Activated CD4-positive, alpha-beta T cell treated with anti-CD3 and anti-CD28 coated beads, Interleukin-2, amount 50 U/mL, for 24 hours (primary cell): ENCODE results near the gene SIPA1L2.

Experiments used
- DNase-seq, 2 donors: peaks; one replicate each; pipeline ENCODE4 v3.0.0-alpha.2; 2020; ENCODE audit warnings: low read depth in 1 of 2, low spot score in 1 of 2

The SIPA1L2 gene

DNA sequence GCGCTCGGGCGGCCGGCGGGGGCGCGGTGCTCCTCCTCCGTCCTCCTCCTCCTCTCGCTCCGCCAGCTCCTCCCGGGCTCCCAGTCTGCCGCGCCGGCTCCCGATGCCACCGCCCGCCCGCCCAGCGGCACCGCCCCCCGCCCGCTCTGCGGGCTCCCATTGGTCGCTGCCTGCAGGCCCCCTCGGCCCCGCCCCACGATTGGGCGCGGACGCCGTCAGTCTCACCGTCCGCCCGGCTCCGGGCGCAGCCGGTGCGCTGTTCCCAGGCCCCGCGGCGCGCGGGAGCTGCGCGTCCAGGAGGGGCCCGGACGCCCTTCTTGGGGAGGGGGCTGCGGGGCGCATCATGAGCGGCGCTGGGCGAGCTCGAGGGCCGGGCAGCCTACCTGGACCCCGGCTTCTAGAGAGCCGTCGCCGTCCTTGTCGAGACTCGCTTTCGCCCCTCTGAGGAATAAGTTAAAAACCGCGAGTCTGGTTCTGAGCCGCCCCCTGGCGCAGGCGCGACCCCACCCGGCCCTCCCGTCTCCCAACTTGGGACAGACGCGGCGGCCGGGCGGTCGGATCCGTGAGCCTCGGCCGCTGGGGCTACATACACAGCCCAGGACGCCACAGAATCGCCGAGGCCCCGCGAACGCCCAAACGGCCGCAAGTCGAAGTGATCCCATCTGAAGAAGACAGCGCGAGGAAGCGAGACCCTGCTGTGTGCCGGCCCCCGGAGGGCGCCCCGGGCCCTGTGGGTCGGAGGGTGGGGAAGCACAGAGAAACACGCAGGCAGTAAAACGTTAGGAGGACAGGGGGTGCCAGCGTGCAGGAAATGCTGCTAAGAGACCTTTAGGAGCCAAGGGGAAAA is at the start of gene SIPA1L2:
Gene SIPA1L2 (minus strand): TSS at position 87 of the 847 bp plus-strand sequence. CDS start 114,794 bp downstream, outside the sequence.
- peak; percentile 74 to 79 for DNase-seq

DNA sequence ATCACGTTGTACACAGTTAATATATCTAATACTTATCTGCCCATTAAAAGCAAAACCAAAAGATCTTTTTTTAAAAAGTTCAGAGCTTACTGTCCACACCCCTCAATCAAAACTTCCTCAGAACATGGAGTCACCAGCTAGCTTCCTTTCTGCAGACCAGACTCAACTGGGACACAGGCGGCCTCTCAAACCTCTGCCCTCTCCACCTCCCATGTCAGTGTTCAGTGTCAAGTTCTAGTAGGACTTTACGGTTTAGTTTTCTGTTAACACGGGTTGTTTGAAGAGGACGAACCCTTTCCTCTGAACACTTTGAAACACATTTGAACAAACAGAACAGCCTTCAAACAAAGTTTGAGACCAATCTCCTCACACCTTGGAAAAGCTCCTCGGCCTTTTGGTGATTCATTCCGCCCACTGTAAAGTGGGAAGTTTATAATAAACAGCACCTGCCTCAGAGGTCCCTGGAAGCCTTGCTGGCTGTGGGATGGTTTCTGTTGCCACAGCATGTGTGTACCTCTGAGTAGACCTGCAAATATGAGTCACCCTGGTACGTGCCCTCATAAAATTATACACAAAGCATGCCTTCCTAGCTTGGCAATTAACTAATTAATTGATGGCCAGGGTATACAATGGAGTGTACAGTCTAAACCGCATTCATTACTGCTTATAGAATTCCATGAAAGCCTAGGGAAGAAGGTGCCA is 48.4 kb upstream of the SIPA1L2 start:
- DNase-seq: no peak

GRCh38 chr1:232676307-232676706 is 46.4 kb upstream of the SIPA1L2 start:
- DNase-seq: no peak

DNA sequence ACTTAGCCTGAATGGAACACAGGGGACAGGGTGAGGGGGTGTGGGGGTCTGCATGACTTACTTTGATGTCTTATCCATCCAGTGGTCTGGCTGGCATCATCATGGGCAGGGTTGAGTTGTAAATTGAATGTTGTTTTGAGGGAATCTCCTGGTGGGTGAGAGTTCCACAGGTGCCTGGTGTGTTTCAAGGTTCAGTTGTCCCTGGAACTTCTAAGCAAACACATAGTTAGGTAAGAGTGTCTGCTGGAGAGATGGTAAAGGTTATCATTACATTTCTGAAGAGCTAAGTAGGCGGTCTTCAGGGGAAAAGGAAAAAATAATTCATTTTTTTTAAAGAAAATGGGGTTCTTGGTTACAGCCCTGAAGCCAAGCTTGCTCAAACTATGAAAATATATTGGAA is 46.0 kb upstream of the SIPA1L2 start:
- DNase-seq: no peak

DNA sequence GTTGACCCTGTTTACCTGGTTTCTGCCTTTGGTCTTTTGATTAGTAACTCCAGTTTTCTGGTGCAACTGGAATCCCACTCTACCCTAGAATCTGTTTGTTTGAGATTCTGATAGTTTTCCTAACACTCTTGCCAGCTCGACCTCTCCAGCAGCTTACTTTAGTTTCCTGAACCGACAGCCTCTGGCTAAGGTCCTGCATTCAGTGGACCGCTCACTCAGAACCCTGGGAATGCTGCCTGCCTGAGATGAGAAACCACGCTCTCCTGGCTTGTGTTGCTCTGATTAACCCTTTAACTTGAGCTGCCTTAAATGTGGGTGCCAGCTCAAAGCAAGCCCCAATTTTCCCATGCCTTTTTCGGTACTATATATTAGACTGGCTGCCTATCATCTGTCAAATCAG is 45.3 kb upstream of the SIPA1L2 start:
- no peak for DNase-seq

DNA sequence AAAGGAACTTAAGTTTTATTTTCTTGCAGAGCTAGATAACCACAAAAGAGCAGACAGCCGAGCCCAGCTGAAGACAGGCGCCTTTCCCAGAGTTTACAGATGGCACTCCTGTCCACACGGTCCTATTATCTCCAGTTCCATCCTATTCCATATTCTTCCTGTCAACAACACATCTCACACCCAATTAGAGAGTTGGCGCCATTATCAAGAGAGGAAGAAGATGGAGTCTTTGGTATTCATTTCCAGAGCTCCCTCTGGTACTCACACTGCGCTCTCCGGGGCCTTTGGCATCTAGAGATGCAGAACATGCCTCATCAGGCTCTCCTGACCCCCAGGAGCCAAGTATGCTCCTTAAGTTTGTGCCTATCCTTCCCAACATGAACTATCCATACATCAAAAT is 43.3 kb upstream of the SIPA1L2 start:
- DNase-seq: no peak

DNA sequence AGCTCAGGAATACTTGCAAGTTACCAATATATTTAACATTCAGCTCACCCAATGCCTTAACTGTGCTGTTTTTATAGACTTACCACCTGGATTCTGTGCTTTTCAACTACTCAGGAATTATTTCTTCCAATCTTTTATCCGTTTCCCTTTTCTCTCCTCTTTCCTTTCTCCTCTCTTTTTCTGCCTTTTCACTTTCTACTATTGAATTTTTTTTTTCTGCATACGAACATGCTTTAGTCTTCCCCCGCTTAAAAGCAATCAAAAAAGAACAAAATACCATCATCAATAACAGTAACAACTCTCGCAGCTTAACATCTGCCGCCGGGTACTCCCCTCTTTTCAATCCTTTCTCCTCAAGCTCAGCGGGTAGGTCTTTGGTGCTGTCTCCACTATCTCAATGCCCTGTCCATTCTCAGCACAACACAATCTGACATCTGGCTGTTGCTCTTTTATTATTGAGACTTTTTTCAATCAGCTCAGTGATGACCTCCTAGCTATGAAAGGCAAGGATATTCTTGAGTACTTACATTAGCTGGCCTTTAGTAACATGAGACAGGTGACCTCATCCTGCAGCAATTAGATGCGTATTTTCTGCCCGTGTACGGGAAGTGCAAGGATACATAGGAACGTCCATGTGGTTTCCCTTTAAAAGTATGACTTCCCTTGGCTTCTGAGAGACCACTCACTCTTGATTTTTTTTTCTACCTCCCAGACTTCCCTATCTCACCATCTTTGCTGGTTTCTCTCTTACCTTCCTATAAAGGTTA is 40.2 kb upstream of the SIPA1L2 start:
- no peak for DNase-seq

GRCh38 chr1:232667778-232668165 is 37.8 kb upstream of the SIPA1L2 start:
- no peak for DNase-seq

DNA sequence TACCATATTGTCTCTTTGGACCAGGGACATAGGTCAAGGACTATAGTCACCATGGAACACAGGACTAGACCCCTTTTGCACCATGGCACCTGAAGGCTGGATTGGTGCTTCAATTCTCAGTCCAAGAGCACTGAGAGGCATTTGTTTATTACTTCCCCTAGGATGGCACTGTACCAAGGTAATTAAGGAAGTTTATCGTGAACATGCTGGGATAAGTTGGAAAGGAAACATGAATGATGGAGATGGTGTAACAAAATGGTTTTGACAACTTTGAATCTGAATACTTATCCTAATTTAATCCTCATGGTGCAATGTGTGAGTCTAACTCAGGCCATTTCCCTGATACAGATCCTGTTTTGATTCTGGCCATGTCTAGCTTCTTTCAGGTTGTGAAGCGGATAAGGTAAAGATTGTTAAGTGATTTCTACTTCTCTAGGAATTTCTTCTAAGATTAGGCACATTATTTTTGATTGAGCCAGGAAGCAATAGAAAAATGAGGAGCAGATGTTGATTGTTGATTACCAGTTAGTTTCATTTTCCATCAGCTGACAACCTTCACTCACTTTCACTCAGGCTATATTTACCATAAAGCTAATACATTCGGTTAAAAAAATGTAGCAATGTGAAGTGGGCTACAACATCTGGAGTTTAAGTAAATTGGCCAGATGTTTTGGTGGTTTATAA is 37.3 kb upstream of the SIPA1L2 start:
- DNase-seq: no peak

GRCh38 chr1:232664844-232665777 is 35.2 kb upstream of the SIPA1L2 start:
- DNase-seq: no peak

DNA sequence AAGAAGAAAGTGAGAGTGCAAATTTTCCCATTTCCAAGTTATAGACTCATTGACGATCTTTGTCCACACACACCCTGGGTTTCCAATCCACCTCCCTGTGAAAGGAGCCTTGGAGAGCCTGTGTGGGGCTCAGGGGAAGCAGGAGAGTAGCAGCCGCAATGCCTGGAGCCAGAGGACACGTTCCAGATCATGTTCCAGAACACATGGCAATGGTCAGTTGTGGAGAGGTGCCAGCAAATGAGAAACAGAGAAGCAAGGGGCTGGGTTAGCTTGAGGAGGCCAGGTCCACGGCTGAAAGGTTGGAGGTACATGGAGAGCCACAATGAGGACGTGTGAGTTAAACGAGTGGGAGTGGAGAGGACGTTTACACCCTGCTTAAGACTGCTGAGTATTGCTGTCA is 33.0 kb upstream of the SIPA1L2 start:
- DNase-seq: no peak

DNA sequence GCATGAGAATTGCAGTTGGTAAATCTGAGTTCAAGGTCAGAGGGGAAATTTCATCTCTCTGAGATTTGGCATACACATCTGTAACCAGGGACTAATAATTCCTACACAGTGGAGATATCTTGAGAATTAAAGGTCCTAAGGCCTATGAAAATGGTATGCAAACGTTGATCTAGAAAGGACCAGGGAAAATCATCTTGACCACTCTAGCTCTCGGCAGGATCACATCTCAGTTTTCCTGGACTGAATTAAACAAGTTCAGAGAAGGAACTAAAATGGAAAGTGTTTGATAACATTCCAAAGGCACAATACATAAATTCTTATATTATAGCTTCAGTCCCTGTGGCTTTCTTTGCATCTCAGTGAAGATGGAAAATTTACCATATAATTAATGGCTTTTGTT is 28.5 kb upstream of the SIPA1L2 start:
- no peak for DNase-seq

DNA sequence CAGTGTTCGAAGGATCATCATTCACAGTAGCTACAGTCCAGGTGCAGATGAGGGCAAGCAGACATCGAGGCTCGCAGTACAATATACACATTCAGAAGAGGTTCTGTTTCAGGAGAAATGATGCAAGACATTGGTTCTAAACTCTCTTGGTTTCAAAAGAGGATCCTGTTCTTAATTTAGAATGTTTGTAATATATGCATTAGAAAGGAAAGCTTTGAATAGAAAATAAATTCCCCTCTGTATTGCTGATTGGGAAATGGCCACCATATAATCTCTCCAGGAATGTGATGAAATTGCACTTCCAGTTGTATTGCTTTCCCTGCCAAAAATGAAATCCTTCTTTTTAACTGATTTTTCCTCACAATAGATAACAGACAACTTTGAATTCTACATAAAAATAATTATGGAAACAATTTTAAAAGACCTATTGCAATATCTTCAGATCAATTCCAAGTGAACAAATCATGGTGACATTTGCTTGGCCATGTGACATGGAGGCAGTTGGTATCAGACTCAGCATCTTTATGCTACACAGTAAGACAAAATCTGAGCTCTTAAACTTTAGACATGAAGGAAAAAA is 27.6 kb upstream of the SIPA1L2 start:
- DNase-seq: no peak

DNA sequence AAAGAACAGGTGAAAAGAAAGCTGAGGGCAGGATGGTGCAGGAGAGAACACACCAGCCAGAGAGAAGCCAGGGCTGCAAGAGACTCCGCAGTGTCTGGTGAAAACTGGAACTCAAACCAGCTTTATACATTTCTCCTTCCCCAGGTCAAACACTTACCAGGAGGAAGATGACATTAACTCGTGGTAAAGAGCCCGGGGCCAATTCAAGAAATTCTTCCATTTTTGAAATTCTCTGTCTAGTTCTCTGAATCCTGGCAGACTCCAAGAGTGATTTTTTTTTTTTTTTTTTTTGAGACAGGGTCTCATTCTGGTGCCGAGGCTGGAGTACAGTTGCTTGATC is 25.8 kb upstream of the SIPA1L2 start:
- no peak for DNase-seq

- no peak for DNase-seq
These were observed 25.3 kb upstream of the SIPA1L2 start for GRCh38 chr1:232655028-232655745.

DNA sequence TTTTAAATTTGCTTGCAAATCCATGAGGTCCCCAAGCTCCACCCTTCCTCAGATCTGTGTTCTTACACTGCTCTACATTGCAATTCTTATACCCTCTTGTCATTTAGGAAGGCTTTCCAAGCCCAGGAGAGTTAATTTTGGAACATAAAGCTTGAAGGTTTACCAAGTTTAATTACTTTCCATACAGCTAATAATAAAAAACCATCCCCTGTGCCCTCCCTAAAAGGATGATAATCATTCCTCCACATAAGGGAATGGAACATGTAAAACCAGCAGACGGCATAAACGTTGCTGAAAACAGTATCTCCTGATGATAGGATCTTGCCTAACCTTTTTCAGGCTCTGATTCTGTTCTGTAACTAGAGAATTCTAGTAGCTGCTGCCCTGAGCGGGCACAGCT is 23.9 kb upstream of the SIPA1L2 start:
- DNase-seq: no peak

GRCh38 chr1:232650845-232651244 is 20.9 kb upstream of the SIPA1L2 start:
- DNase-seq: no peak

DNA sequence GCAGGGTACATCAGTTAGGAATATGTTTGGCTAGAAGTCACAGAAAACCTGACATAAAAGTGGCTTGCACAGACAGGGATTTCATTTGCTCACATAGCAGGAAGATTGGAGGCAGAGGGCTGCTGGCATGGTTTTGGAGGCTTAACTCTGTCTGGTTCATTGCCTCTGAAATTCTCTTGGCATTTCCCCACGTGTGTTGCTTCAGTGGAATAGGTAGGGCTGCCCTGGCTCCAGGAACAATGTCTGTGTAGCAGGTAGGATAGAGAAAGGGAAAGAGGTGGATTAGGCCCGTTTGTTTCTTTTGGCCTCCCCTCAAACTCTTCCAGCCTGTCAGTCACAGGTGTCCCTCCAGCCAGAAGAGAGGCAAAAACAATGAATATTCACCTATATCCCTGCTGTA is 20.5 kb upstream of the SIPA1L2 start:
- no peak for DNase-seq

GRCh38 chr1:232648316-232648715 is 18.4 kb upstream of the SIPA1L2 start:
- DNase-seq: no peak
